Activated B cell treated with CpG ODN at 0.5 μM for 24 hours (primary cell): Measurements from ENCODE around the gene STIMATE. TPM values are rescaled to one million over a fixed set of nuclear protein-coding genes. Genes with fewer than 3 reads are reported as not detected.

ENCODE experiments used
- ATAC-seq: fragments of 200-7000 bp; cut with Tn5 transposase; one replicate; pipeline ENCODE4 v1.10.0; 2021; ENCODE audit warnings: low read depth, mild to moderate bottlenecking, moderate library complexity
- CTCF ChIA-PET: fragments of 350-600 bp; sonication (Branson Sonifier 250); formaldehyde crosslinking; loops from one replicate; lab custom pipeline; 2021; ENCODE audit warnings: antibody characterized with exemption; lab: Charles Lee
- POLR2A ChIA-PET: fragments of 350-600 bp; sonication (Branson Sonifier 250); formaldehyde crosslinking; loops from one replicate; lab custom pipeline; 2021; ENCODE audit warnings: antibody characterized with exemption; lab: Charles Lee
- DNase-seq: peaks from one replicate; pipeline ENCODE4 v3.0.0; 2022
- H3K27ac Mint-ChIP-seq: one replicate; pipeline ENCODE4 v1.8.0; 2020; ENCODE audit warnings: mixed read lengths
- H3K27me3 Mint-ChIP-seq: one replicate; pipeline ENCODE4 v1.8.0; 2021; ENCODE audit warnings: mixed read lengths
- H3K36me3 Mint-ChIP-seq: one replicate; pipeline ENCODE4 v1.8.0; 2021; ENCODE audit warnings: low read depth, mixed read lengths
- H3K4me1 Mint-ChIP-seq: one replicate; pipeline ENCODE4 v1.8.0; 2021; ENCODE audit warnings: mixed read lengths
- H3K4me3 Mint-ChIP-seq: one replicate; pipeline ENCODE4 v1.8.0; 2020; ENCODE audit warnings: mild to moderate bottlenecking, mixed read lengths
- H3K9me3 Mint-ChIP-seq: one replicate; pipeline ENCODE4 v1.8.0; 2020; ENCODE audit warnings: mixed read lengths
- intact Hi-C: fragments of 100-400 bp; cut with micrococcal nuclease; formaldehyde crosslinking; loops from one replicate; pipeline ENCODE4 v1.15.1; 2024
- total RNA-seq: library from RNA; stranded (reverse); gene quantifications from 2 replicates; pipeline ENCODE4 v1.2.3, GENCODE V29; 2022
- TF ChIP-seq, protein P1 (sequence below): fragments of 200-600 bp; IDR thresholded peaks from one replicate; pipeline ENCODE4 v1.8.0; 2022; ENCODE audit warnings: antibody characterized with exemption, mild to moderate bottlenecking

STIMATE gene
- total RNA-seq, 1 donor from 2014 or later, result 25.8 TPM

- Mint-ChIP-seq H3K4me3 (no peak overlapping the region), H3K36me3 (peaks cover 51% of the 10 kb centered on the region), H3K27me3 (no peaks in the 10 kb centered on the region), H3K27ac (no peak overlapping the region), H3K4me1 (no peaks in the 10 kb centered on the region), H3K9me3 (no peaks in the 10 kb centered on the region)
- intact Hi-C loops, result no loop called here
- ATAC-seq (no peak), DNase-seq (no peak)
- TF ChIP-seq, protein P1, sequence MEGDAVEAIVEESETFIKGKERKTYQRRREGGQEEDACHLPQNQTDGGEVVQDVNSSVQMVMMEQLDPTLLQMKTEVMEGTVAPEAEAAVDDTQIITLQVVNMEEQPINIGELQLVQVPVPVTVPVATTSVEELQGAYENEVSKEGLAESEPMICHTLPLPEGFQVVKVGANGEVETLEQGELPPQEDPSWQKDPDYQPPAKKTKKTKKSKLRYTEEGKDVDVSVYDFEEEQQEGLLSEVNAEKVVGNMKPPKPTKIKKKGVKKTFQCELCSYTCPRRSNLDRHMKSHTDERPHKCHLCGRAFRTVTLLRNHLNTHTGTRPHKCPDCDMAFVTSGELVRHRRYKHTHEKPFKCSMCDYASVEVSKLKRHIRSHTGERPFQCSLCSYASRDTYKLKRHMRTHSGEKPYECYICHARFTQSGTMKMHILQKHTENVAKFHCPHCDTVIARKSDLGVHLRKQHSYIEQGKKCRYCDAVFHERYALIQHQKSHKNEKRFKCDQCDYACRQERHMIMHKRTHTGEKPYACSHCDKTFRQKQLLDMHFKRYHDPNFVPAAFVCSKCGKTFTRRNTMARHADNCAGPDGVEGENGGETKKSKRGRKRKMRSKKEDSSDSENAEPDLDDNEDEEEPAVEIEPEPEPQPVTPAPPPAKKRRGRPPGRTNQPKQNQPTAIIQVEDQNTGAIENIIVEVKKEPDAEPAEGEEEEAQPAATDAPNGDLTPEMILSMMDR, result no peak
- ChIA-PET POLR2A (no interaction called here), CTCF (no interaction called here)
These were observed 55.4 kb downstream of the STIMATE start for GRCh38 chr3:52841981-52842340.

DNA sequence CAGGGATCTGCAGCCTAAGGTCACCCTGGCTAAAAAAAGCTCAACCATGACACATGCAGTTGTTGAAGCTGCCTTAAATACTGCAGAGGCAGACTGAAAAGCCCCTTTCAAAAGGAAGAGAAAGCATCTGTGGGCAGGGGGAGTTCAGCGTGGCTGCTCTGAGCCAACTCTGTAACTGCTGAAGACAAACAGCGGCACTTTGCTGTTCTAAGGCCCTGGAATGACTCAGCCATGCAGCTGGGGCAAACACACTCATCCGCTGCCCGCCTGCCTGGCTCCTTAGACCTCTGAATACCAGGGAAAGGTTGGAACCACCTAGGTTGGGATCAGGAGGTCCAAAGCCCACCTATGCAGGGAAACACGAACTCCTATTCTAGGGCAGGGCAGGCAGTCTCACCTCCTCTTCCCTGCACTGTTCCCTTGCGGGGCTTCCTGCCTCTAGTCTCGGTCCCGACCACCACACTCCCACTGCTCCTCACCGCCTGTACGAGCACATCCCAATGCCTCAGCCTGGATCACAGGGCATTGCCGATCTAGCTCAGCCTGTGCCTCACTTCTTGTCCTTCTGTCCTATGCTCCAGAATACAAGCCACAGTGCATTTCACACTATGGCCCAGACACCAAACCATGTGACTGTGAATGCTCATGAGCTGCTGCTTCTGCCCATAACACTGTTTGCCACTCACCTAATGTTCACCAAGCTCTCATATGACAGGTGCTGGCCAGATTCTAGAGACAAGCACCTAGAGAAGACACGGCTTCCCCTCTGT, 56.0 kb downstream of the STIMATE start:
- no peak overlapping the region for H3K27ac Mint-ChIP-seq
- no peak for ATAC-seq
- H3K4me1 Mint-ChIP-seq, result no peaks in the 10 kb centered on the region
- H3K36me3 Mint-ChIP-seq, result peaks cover 55% of the 10 kb centered on the region
- no peaks in the 10 kb centered on the region for H3K9me3 Mint-ChIP-seq
- no peaks in the 10 kb centered on the region for H3K27me3 Mint-ChIP-seq
- H3K4me3 Mint-ChIP-seq, result no peak overlapping the region
- TF ChIP-seq, protein P1, result no peak
- ChIA-PET POLR2A (no interaction called here), CTCF (no interaction called here)
- DNase-seq, result no peak
- intact Hi-C loops, result no loop called here

DNA sequence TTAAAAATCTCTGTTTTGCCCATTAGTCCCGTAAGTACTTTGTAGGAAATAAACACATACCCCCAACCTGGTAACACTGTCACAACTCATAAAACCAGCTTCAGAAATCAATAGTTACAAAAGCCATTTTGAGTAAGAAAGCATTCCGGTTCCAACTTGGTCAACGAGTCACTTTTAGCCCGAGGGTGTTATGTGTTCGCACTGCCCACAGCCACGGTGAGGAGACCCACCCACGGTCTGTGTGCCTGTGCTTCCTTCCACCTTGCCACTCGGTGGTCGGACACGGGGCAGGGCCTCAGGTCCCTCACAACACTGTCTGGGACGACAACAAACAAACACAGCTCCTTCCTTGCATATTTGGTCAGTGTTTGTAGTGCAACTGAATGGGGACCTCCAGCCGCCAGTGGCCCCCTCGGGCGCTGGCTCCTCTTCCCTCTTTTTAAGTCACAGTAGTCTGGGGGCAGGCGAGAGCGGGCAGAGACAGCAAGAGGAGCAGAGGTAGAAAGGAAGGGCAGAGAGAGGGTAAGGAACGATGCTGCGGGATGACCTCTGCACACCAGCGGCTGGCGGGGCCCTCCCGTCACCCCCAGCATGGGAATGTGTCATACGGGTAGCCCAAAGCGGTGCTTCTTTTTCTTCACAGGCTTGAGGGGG, 57.3 kb downstream of the STIMATE start:
- H3K27ac Mint-ChIP-seq, result no peak overlapping the region
- H3K36me3 Mint-ChIP-seq, result peaks cover 60% of the 10 kb centered on the region
- TF ChIP-seq, protein P1, result no peak
- no peaks in the 10 kb centered on the region for H3K9me3 Mint-ChIP-seq
- no peak for ATAC-seq
- POLR2A ChIA-PET, result no interaction called here
- H3K4me1 Mint-ChIP-seq, result no peaks in the 10 kb centered on the region
- CTCF ChIA-PET, result no interaction called here
- no peak for DNase-seq
- H3K4me3 Mint-ChIP-seq, result no peak overlapping the region
- intact Hi-C loops, result no loop called here
- no peaks in the 10 kb centered on the region for H3K27me3 Mint-ChIP-seq

GRCh38 chr3:52839268-52839575, 58.1 kb downstream of the STIMATE start:
- TF ChIP-seq, protein P1, result no peak
- H3K4me1 Mint-ChIP-seq, result no peaks in the 10 kb centered on the region
- H3K27ac Mint-ChIP-seq, result no peak overlapping the region
- POLR2A ChIA-PET, result no interaction called here
- ATAC-seq (no peak), DNase-seq (no peak)
- CTCF ChIA-PET, result no interaction called here
- peaks cover 59% of the 10 kb centered on the region for H3K36me3 Mint-ChIP-seq
- no peak overlapping the region for H3K4me3 Mint-ChIP-seq
- no peaks in the 10 kb centered on the region for H3K9me3 Mint-ChIP-seq
- intact Hi-C loops, result no loop called here
- no peaks in the 10 kb centered on the region for H3K27me3 Mint-ChIP-seq

DNA sequence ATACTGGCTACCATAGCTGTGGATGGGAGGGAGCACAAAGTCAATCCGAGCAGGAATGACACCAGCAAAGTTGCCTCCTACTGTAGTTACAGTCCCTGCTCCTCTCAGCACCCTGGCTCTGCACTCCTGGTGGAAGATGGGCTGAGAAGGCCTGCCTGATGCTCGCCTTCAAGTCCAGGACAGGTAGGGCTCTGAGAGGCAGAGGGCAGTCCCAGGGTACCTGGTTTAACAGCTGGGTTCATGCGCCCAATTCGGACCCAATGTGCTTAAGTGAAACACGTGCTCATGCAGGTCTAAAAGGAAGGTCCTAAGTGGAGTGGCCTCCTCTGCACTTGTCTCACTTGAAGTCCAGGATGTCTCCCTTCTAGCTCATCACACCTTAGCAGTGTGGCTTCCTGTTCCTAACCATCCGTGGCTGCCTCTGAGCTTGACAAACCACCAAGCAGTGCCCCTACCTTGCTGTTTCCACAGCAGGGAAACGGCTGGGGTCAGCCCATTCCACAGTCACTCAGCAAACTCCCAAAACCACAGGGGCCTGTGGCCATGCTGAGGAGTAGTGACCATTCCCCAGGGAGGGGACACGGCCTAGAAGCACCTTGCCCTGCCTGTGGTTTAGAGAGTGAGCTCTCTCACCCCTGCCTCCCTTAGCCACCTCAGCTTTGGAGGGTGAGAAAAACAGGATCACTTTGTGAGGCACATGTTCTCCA, 58.6 kb downstream of the STIMATE start:
- H3K4me1 Mint-ChIP-seq, result no peaks in the 10 kb centered on the region
- ATAC-seq, result no peak
- peaks cover 58% of the 10 kb centered on the region for H3K36me3 Mint-ChIP-seq
- H3K4me3 Mint-ChIP-seq, result no peak overlapping the region
- intact Hi-C loops, result no loop called here
- H3K27me3 Mint-ChIP-seq, result no peaks in the 10 kb centered on the region
- no peak overlapping the region for H3K27ac Mint-ChIP-seq
- ChIA-PET POLR2A (no interaction called here), CTCF (no interaction called here)
- DNase-seq, result no peak
- TF ChIP-seq, protein P1, result no peak
- no peaks in the 10 kb centered on the region for H3K9me3 Mint-ChIP-seq
